Gastroesophageal sphincter (tissue), 4 donors: ENCODE measurements around the gene FGF4. TPM values are rescaled to one million over a fixed set of nuclear protein-coding genes. Genes with fewer than 3 reads are reported as not detected.

ENCODE experiments used
- ATAC-seq: fragments of 150-250 bp; one replicate; pipeline ENCODE4 v1.9.1; 2016; ENCODE audit warnings: mild to moderate bottlenecking, moderate library complexity
- H3K27ac ChIP-seq, 4 donors: fragments of 200-600 bp; sonication (generic) in 3 of 4; 1 replicate in 3 of 4; 2 replicates in 1 of 4; pipeline ENCODE4 v1.5.1; 2016 to 2019
- H3K27me3 ChIP-seq: fragments of 200-600 bp; sonication (generic); one replicate; pipeline ENCODE4 v1.5.1; 2019
- H3K36me3 ChIP-seq, 2 donors: fragments of 200-600 bp; sonication (generic); one replicate each; pipeline ENCODE4 v1.5.1; 2019; ENCODE audit warnings: control low read depth in 1 of 2
- H3K4me1 ChIP-seq, 3 donors: fragments of 200-600 bp; sonication (generic); 1 replicate in 2 of 3; 2 replicates in 1 of 3; pipeline ENCODE4 v1.5.1; 2016 to 2019; ENCODE audit warnings: control low read depth in 2 of 3
- H3K4me3 ChIP-seq, 2 donors: fragments of 200-600 bp; sonication (generic); one replicate each; pipeline ENCODE4 v1.5.1; 2019; ENCODE audit warnings: mild to moderate bottlenecking in 1 of 2, moderate library complexity in 1 of 2
- H3K9me3 ChIP-seq, 3 donors: fragments of 200-600 bp; sonication (generic); one replicate each; pipeline ENCODE4 v1.5.1; 2017 to 2019; ENCODE audit warnings: control low read depth in 2 of 3
- EP300 ChIP-seq: sonication (generic); formaldehyde crosslinking; IDR thresholded peaks from one replicate; pipeline ENCODE4 v1.6.1; 2017; ENCODE audit warnings: antibody characterized with exemption, mild to moderate bottlenecking
- POLR2A ChIP-seq, 2 donors: fragments of 450-650 bp; IDR thresholded peaks; one replicate each; pipeline ENCODE4 v1.6.1; 2017; ENCODE audit warnings: antibody characterized with exemption in 2 of 2, mild to moderate bottlenecking in 2 of 2, moderate library complexity in 1 of 2
- POLR2AphosphoS5 ChIP-seq: sonication (generic); formaldehyde crosslinking; IDR thresholded peaks from one replicate; pipeline ENCODE4 v1.6.1; 2017; ENCODE audit warnings: antibody characterized with exemption
- WGBS, 2 donors: methylation state at CpG; one replicate each; pipeline ENCODE4 v1.1.5; 2018; ENCODE audit warnings: low coverage in 1 of 2; 5-methylcytosine and 5-hydroxymethylcytosine counted together
- total RNA-seq, 4 donors: library from RNA; depleted of rRNA; stranded (reverse); fragments of >200 nt; gene quantifications; one replicate each; pipeline ENCODE4 v1.1.0, GENCODE V29; 2016
- TF ChIP-seq, protein P1 (sequence below), 4 experiments: fragments of 200-600 bp in 2 of 4; fragments of 450-650 bp in 2 of 4; sonication (generic) in 1 of 4; IDR thresholded peaks; one replicate each; pipeline ENCODE4 v1.5.1; 2017 to 2019; ENCODE audit warnings: antibody characterized with exemption in 4 of 4, mild to moderate bottlenecking in 2 of 4, moderate library complexity in 2 of 4

The FGF4 gene
- total RNA-seq, 4 donors from 2014 or later = not detected

DNA sequence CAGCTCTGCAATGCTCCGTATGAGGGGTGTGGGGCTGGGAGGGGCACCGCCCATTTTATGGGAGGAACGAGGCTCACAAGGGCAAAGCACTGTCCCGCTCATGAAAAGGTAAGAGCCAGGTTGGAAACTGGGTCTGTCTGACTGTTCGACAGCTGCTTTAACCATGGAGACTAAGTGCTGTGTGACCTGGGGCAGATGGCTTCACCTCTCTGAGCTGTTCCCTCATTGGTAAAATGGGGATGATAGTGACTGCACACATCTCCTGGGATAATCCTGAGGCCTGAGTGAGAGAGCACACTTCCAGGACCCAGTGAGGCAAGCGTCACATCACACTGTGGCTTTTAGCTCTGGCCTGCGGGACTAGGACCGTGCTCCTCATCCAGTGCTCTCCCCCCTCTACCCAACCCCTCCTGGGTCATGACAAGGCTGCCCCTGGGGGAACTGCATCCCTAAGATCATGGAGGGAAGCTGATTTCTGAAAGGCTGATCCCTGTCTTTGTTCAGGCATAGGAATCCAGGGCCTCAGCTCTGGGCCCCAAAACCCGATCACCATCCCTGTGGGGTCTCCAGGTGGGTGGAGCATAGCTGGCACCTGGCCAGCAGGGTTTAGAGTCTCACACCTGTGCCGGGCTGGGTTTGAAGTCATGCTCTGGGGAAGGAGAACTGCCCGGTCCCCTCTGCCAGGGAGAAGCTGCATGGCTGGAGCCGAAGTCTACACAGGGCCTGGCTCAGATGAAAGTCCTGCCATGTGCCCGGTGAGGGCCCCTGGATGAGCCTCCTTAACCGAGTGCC lies 22.8 kb upstream of the FGF4 start:
- Histone ChIP-seq H3K4me3 (no peak overlapping the region), H3K27me3 (peaks cover 27% of the 10 kb centered on the region), H3K27ac (no peak overlapping the region), H3K4me1 (no peaks in the 10 kb centered on the region), H3K36me3 (no peaks in the 10 kb centered on the region), H3K9me3 (peaks cover 0 to 8% (median 0%) of the 10 kb centered on the region in 3 donors)
- no peak for ATAC-seq
- TF ChIP-seq EP300 (no peak), POLR2AphosphoS5 (no peak), POLR2A (IDR thresholded peaks at IDR 0.05) (no peak)
- TF ChIP-seq, protein P1, sequence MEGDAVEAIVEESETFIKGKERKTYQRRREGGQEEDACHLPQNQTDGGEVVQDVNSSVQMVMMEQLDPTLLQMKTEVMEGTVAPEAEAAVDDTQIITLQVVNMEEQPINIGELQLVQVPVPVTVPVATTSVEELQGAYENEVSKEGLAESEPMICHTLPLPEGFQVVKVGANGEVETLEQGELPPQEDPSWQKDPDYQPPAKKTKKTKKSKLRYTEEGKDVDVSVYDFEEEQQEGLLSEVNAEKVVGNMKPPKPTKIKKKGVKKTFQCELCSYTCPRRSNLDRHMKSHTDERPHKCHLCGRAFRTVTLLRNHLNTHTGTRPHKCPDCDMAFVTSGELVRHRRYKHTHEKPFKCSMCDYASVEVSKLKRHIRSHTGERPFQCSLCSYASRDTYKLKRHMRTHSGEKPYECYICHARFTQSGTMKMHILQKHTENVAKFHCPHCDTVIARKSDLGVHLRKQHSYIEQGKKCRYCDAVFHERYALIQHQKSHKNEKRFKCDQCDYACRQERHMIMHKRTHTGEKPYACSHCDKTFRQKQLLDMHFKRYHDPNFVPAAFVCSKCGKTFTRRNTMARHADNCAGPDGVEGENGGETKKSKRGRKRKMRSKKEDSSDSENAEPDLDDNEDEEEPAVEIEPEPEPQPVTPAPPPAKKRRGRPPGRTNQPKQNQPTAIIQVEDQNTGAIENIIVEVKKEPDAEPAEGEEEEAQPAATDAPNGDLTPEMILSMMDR (IDR thresholded peaks at IDR 0.05) = no peak
- whole genome bisulfite sequencing, 2 donors = 70% methylated on average over 2 of the region's 14 CpGs; no CpG with 5 or more reads in 1 of the 2 donors

DNA sequence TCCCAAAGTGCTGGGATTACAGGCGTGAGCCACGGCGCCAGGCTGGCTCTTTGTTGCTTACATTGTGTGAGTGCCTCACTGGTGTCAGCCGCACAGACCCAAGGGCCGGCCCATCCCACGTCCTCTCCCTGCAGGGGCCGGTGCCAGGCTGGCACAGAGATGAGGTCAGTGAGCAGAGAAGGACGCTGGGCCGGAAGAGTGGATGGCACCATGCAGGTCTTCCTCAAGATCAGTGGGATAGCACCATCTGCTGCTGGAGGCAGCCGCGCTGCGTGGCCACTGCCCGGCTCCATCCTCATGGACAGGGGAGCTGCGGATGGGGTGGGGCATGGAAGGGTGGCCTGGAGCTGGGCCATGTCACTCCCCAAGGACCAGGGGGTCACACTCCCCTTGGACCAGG lies 22.0 kb upstream of the FGF4 start:
- TF ChIP-seq POLR2A (IDR thresholded peaks at IDR 0.05) (no peak), POLR2AphosphoS5 (no peak), EP300 (no peak)
- TF ChIP-seq, protein P1 (IDR thresholded peaks at IDR 0.05) = no peak
- no CpG with 5 or more reads among the region's 14 CpGs for WGBS, 2 donors

DNA sequence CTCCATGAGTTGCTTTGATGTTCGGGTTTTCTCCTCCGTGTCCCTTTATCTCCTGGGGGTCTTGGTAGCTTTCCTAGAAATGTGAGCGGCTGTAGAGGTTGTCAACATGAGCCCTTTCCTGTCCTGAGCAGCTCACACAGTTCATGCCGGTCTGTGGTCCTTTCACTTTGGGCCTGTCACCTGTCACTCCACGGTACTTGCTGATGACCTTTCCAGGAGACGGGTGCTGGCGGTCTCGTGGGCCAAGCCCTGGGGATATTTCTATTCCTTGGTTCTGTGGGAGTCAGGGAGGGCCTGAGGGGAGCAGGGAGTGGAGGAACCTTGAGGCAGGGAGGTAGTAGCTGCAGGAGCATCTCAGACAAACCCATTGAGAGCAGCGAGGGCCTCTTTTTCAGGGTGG lies 20.9 kb upstream of the FGF4 start:
- TF ChIP-seq, protein P1 (IDR thresholded peaks at IDR 0.05) = no peak
- TF ChIP-seq POLR2AphosphoS5 (no peak), POLR2A (IDR thresholded peaks at IDR 0.05) (no peak), EP300 (no peak)
- no peak overlapping the region for H3K27ac ChIP-seq
- H3K36me3 ChIP-seq = no peaks in the 10 kb centered on the region
- peaks cover 19% of the 10 kb centered on the region for H3K27me3 ChIP-seq
- peaks cover 0 to 6% (median 0%) of the 10 kb centered on the region in 3 donors for H3K4me1 ChIP-seq
- 83% methylated on average over 2 to 4 of the region's 9 CpGs for WGBS, 2 donors
- peaks cover 0 to 8% (median 0%) of the 10 kb centered on the region in 3 donors for H3K9me3 ChIP-seq
- no peak overlapping the region for H3K4me3 ChIP-seq
- no peak for ATAC-seq

More for the DNA sequence above, 22.0 kb upstream of the FGF4 start:
- H3K4me3 ChIP-seq = no peak overlapping the region
- peaks cover 0 to 8% (median 0%) of the 10 kb centered on the region in 3 donors for H3K9me3 ChIP-seq
- ATAC-seq = no peak
- H3K27ac ChIP-seq = no peak overlapping the region
- H3K4me1 ChIP-seq = no peaks in the 10 kb centered on the region
- peaks cover 27% of the 10 kb centered on the region for H3K27me3 ChIP-seq
- H3K36me3 ChIP-seq = no peaks in the 10 kb centered on the region

DNA sequence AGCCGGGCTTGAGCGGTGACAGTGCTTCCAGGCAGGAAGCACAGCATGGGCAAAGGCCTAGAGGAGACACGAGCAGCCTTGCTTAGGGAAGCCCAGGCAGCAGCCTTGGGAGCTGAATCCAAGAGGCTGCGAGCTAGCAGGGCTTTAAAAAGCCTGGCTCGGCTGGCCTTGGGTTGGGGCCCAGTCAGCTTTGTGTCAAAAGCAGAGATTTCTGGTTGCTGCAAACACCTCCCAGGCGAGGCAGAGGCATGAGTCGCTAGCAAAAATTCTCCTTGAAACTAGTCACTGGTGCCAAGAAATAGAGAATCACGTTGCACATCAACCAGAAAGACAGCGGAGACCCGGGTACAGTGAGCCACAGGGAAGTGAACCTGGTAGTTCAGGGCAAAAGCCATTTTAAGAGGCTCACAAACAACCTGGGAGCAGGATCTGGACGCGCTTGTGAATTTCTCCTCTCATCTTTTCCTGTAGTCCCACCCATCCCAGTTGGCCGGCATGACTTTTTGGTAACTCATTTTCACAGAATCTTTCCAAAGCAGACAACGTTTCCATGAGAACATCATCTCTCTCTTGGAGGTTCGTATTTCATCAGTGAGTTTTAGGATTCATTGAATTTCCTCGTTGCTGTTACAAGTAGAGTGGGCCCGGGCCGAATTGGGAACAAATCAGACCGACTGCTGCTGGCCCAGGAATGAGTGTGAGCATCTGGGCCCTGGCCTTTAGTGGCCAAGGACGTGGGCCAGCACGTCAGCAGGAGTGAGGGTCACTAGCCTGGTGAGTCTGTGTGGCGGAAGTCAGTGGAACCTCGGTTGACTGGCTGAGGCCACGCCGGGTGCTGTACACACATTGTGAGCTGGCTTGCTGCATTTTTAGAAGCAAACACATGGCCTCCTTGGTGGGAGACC lies 16.4 kb upstream of the FGF4 start:
- Histone ChIP-seq H3K36me3 (no peaks in the 10 kb centered on the region), H3K9me3 (no peaks in the 10 kb centered on the region), H3K4me3 (no peak overlapping the region), H3K27me3 (peaks cover 15% of the 10 kb centered on the region), H3K27ac (peak overlapping the region in 2 of 4 donors; percentile 24 to 46), H3K4me1 (peaks cover 0 to 12% (median 0%) of the 10 kb centered on the region in 3 donors)
- peak; percentile 4 for ATAC-seq
- WGBS, 2 donors = 30 to 62% methylated on average over 14 of the region's 25 CpGs
- TF ChIP-seq, protein P1 (IDR thresholded peaks at IDR 0.05) = no peak
- no peak for TF ChIP-seq POLR2AphosphoS5
- no peak for TF ChIP-seq EP300
- TF ChIP-seq POLR2A (IDR thresholded peaks at IDR 0.05) = no peak
